H9 (cell line): ENCODE results near the gene CTNNA3. TPM values are rescaled to one million over a fixed set of nuclear protein-coding genes. Genes with fewer than 3 reads are reported as not detected.

Experiments used
- DNase-seq: peaks from one replicate; pipeline ENCODE4 v3.0.0-alpha.2; 2017
- H2AFZ ChIP-seq: one replicate; pipeline ENCODE4 v1.6.1; 2013; ENCODE audit warnings: mild to moderate bottlenecking, low read length, control low read depth, moderate library complexity
- H2AK5ac ChIP-seq: 2 replicates; pipeline ENCODE4 v1.6.1; 2013; ENCODE audit warnings: low read length, control low read depth, mixed read lengths; ENCODE audit not compliant: insufficient read length
- H2BK120ac ChIP-seq: one replicate; pipeline ENCODE4 v1.6.1; 2013; ENCODE audit warnings: low read depth, mild to moderate bottlenecking, low read length, control low read depth, inconsistent platforms; ENCODE audit not compliant: poor library complexity, severe bottlenecking
- H2BK12ac ChIP-seq: 2 replicates; pipeline ENCODE4 v1.6.1; 2013; ENCODE audit warnings: low read length, control low read depth, mixed read lengths, low read depth; ENCODE audit not compliant: insufficient read length
- H2BK15ac ChIP-seq: 2 replicates; pipeline ENCODE4 v1.6.1; 2013; ENCODE audit warnings: low read depth, low read length, control low read depth
- H2BK20ac ChIP-seq: one replicate; pipeline ENCODE4 v1.6.1; 2013; ENCODE audit warnings: low read depth, mild to moderate bottlenecking, low read length, control low read depth, inconsistent platforms; ENCODE audit not compliant: poor library complexity, severe bottlenecking
- H2BK5ac ChIP-seq: 2 replicates; pipeline ENCODE4 v1.6.1; 2013; ENCODE audit warnings: low read length, control low read depth, mixed read lengths; ENCODE audit not compliant: insufficient read length
- H3K14ac ChIP-seq: 2 replicates; pipeline ENCODE4 v1.6.1; 2013; ENCODE audit warnings: low read length, control low read depth; ENCODE audit not compliant: insufficient read depth
- H3K18ac ChIP-seq: 2 replicates; pipeline ENCODE4 v1.6.1; 2013; ENCODE audit warnings: low read depth, mild to moderate bottlenecking, mixed read lengths, low read length, control low read depth; ENCODE audit not compliant: insufficient read length
- H3K23ac ChIP-seq: 2 replicates; pipeline ENCODE4 v1.6.1; 2013; ENCODE audit warnings: low read length, control low read depth, mixed read lengths, low read depth; ENCODE audit not compliant: insufficient read length
- H3K23me2 ChIP-seq: 2 replicates; pipeline ENCODE4 v1.6.1; 2013; ENCODE audit warnings: low read depth, mild to moderate bottlenecking, mixed read lengths, low read length, control low read depth; ENCODE audit not compliant: insufficient read length, poor library complexity, severe bottlenecking
- H3K27ac ChIP-seq: 2 replicates; pipeline ENCODE4 v1.5.1; 2013; ENCODE audit warnings: low read length, control low read depth, mixed read lengths, low read depth; ENCODE audit not compliant: insufficient read length
- H3K27me3 ChIP-seq: 2 replicates; pipeline ENCODE4 v1.6.1; 2013; ENCODE audit warnings: low read length, control low read depth, inconsistent platforms; ENCODE audit not compliant: insufficient read depth
- H3K4ac ChIP-seq: 2 replicates; pipeline ENCODE4 v1.6.1; 2013; ENCODE audit warnings: low read depth, mild to moderate bottlenecking, control low read depth, inconsistent platforms, low read length, moderate library complexity
- H3K4me1 ChIP-seq: 2 replicates; pipeline ENCODE4 v1.6.1; 2013; ENCODE audit warnings: low read length, control low read depth, inconsistent platforms; ENCODE audit not compliant: insufficient read depth
- H3K4me2 ChIP-seq: 2 replicates; pipeline ENCODE4 v1.6.1; 2013; ENCODE audit warnings: low read length, control low read depth, mixed read lengths; ENCODE audit not compliant: insufficient read length, insufficient read depth
- H3K56ac ChIP-seq: 2 replicates; pipeline ENCODE4 v1.6.1; 2013; ENCODE audit warnings: low read depth, mild to moderate bottlenecking, mixed read lengths, low read length, control low read depth; ENCODE audit not compliant: insufficient read length
- H3K79me1 ChIP-seq: 2 replicates; pipeline ENCODE4 v1.6.1; 2013; ENCODE audit warnings: low read depth, mild to moderate bottlenecking, moderate library complexity, low read length, control low read depth, inconsistent platforms; ENCODE audit not compliant: insufficient read depth, poor library complexity, severe bottlenecking
- H3K79me2 ChIP-seq: 2 replicates; pipeline ENCODE4 v1.6.1; 2013; ENCODE audit warnings: low read length, control low read depth, inconsistent platforms; ENCODE audit not compliant: insufficient read depth
- H3K9ac ChIP-seq: 2 replicates; pipeline ENCODE4 v1.6.1; 2013; ENCODE audit warnings: low read length, control low read depth, mixed read lengths; ENCODE audit not compliant: insufficient read length; ENCODE audit errors: extremely low read depth
- H3K9me3 ChIP-seq: one replicate; pipeline ENCODE4 v1.6.1; 2013; ENCODE audit warnings: low read depth, low read length, inconsistent platforms; ENCODE audit not compliant: control insufficient read depth
- H3T11ph ChIP-seq: one replicate; pipeline ENCODE4 v1.6.1; 2013; ENCODE audit warnings: mild to moderate bottlenecking, low read length, control low read depth, inconsistent platforms
- H4K20me1 ChIP-seq: one replicate; pipeline ENCODE4 v1.6.1; 2013; ENCODE audit not compliant: control insufficient read depth, insufficient read length, insufficient read depth
- H4K5ac ChIP-seq: 2 replicates; pipeline ENCODE4 v1.6.1; 2013; ENCODE audit warnings: low read depth, mild to moderate bottlenecking, mixed read lengths, low read length, control low read depth; ENCODE audit not compliant: insufficient read length
- H4K8ac ChIP-seq: replicated peaks from 2 replicates; pipeline ENCODE4 v1.6.1; 2013; ENCODE audit warnings: low read length, control low read depth, mixed read lengths, low read depth; ENCODE audit not compliant: insufficient read length
- H4K91ac ChIP-seq: 2 replicates; pipeline ENCODE4 v1.6.1; 2013; ENCODE audit warnings: low read depth, mild to moderate bottlenecking, moderate library complexity, mixed read lengths, low read length, control low read depth; ENCODE audit not compliant: insufficient read length
- H3K27ac Mint-ChIP-seq, 3 experiments: 2 replicates in 2 of 3; 3 replicates in 1 of 3; pipeline ENCODE4 v1.8.0; 2020 to 2021; ENCODE audit warnings: mixed read lengths in 3 of 3, mild to moderate bottlenecking in 1 of 3, moderate library complexity in 1 of 3
- H3K27me3 Mint-ChIP-seq: 2 replicates; pipeline ENCODE4 v1.8.0; 2021; ENCODE audit warnings: low read depth, mild to moderate bottlenecking, moderate library complexity, mixed read lengths
- H3K36me3 Mint-ChIP-seq, 3 experiments: 2 replicates in 2 of 3; 3 replicates in 1 of 3; pipeline ENCODE4 v1.8.0; 2020 to 2021; ENCODE audit warnings: low read depth in 3 of 3, mixed read lengths in 3 of 3; ENCODE audit not compliant: insufficient read depth in 1 of 3
- H3K4me1 Mint-ChIP-seq, 2 experiments: 2 replicates each; pipeline ENCODE4 v1.8.0; 2020; ENCODE audit warnings: mixed read lengths in 2 of 2
- H3K4me3 Mint-ChIP-seq, 2 experiments: 2 replicates in 1 of 2; 3 replicates in 1 of 2; pipeline ENCODE4 v1.8.0; 2020 to 2021; ENCODE audit warnings: mild to moderate bottlenecking in 2 of 2, mixed read lengths in 2 of 2, moderate library complexity in 1 of 2
- H3K9me3 Mint-ChIP-seq, 2 experiments: 2 replicates in 1 of 2; 3 replicates in 1 of 2; pipeline ENCODE4 v1.8.0; 2020; ENCODE audit warnings: mild to moderate bottlenecking in 2 of 2, mixed read lengths in 2 of 2, moderate library complexity in 1 of 2
- CTCF ChIP-seq: fragments of 200-600 bp; sonication (generic); conservative IDR thresholded peaks from 3 replicates; pipeline ENCODE4 v1.8.0; 2021; ENCODE audit warnings: antibody characterized with exemption, mild to moderate bottlenecking
- microRNA-seq: library from miRNA; unstranded; fragments of <30 nt; microRNA quantifications from one replicate; pipeline ENCODE4, GENCODE V29; 2020; ENCODE audit warnings: borderline microRNAs expressed
- total RNA-seq: library from RNA; stranded (reverse); gene quantifications from 2 replicates; pipeline ENCODE4 v1.2.1, GENCODE V29; 2021

Gene CTNNA3
- total RNA-seq, 1 experiment from 2014 or later, result 3.3 TPM

GRCh38 chr10:65864036-65864435, 1832.0 kb downstream of the CTNNA3 start:
- H3K27ac Mint-ChIP-seq, result no peak overlapping the region
- no peak for DNase-seq
- no peak overlapping the region for H3K56ac ChIP-seq
- H3K9me3 ChIP-seq, result no peaks in the 10 kb centered on the region
- no peak overlapping the region for H2BK5ac ChIP-seq
- no peak overlapping the region for H3K18ac ChIP-seq
- no peaks in the 10 kb centered on the region for H3K27me3 Mint-ChIP-seq
- H3K14ac ChIP-seq, result no peak overlapping the region
- H3K9ac ChIP-seq, result no peak overlapping the region
- H3K79me1 ChIP-seq, result no peaks in the 10 kb centered on the region
- H2BK15ac ChIP-seq, result no peak overlapping the region
- no peak overlapping the region for H2AFZ ChIP-seq
- no peak overlapping the region for H4K8ac ChIP-seq
- H4K5ac ChIP-seq, result no peak overlapping the region
- H3K79me2 ChIP-seq, result no peaks in the 10 kb centered on the region
- no peak overlapping the region for H3K4me3 Mint-ChIP-seq
- no peak overlapping the region for H2BK120ac ChIP-seq
- H2BK12ac ChIP-seq, result no peak overlapping the region
- H3K4me2 ChIP-seq, result no peak overlapping the region
- H3K23ac ChIP-seq, result no peak overlapping the region
- no peaks in the 10 kb centered on the region for H3K23me2 ChIP-seq
- no peak overlapping the region for H3T11ph ChIP-seq
- H4K20me1 ChIP-seq, result no peaks in the 10 kb centered on the region
- no peaks in the 10 kb centered on the region for H3K27me3 ChIP-seq
- H3K4ac ChIP-seq, result no peak overlapping the region
- no peak overlapping the region for H2BK20ac ChIP-seq
- no peaks in the 10 kb centered on the region for H3K9me3 Mint-ChIP-seq
- no peaks in the 10 kb centered on the region for H3K4me1 Mint-ChIP-seq
- H3K27ac ChIP-seq, result no peak overlapping the region
- H3K36me3 Mint-ChIP-seq, result peaks cover 0 to 3% (median 0%) of the 10 kb centered on the region in 3 experiments; a peak in 1 of 7 replicates
- no peak overlapping the region for H2AK5ac ChIP-seq
- H3K4me1 ChIP-seq, result no peaks in the 10 kb centered on the region; the same call in 1 of the 2 replicates
- no peak for TF ChIP-seq CTCF
- no peak overlapping the region for H4K91ac ChIP-seq

Small RNA genes within 50 kb of the gene (microRNA-seq; reads per million reads assigned to microRNA genes)
- gene MIR7151, result not detected

Other genes starting within 250 kb of the CTNNA3 start
- gene DNAJC12, start 142.0 kb upstream of the CTNNA3 start, total RNA-seq, result 0.85 and 0.90 TPM in 2 replicates
- 76.7 and 83.8 TPM in 2 replicates for gene SIRT1, start 188.5 kb upstream of the CTNNA3 start, total RNA-seq